ENCODE data around the gene CHRNB4. TPM values are rescaled to one million over a fixed set of nuclear protein-coding genes. Genes with fewer than 3 reads are reported as not detected.

The CHRNB4 gene
- total RNA-seq, 4 donors from 2014 or later: not detected

DNA sequence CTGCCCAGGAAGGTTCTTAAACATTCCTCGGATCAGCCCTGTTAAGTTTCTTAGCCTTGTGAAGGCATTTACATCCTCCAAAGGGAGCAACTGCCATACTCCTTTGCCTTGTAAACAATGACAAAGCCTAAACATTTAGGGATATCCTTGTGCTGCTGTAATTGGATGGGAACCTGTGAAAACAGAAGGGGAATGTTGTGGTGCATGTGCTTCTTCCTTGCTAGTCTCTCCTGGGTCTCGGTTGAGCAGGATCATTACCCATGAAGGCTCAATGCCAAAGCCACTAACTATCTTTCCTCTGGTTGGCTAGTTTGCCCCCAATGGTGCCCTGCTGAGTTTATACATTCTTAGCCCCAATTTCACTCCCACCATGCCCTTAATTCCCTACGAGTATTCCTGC is 37.5 kb downstream of the CHRNB4 start:
- ATAC-seq (ENCODE audit: low FRiP score) (no peak), DNase-seq (ENCODE audit: low spot score) (no peak)
- TF ChIP-seq, protein P1, sequence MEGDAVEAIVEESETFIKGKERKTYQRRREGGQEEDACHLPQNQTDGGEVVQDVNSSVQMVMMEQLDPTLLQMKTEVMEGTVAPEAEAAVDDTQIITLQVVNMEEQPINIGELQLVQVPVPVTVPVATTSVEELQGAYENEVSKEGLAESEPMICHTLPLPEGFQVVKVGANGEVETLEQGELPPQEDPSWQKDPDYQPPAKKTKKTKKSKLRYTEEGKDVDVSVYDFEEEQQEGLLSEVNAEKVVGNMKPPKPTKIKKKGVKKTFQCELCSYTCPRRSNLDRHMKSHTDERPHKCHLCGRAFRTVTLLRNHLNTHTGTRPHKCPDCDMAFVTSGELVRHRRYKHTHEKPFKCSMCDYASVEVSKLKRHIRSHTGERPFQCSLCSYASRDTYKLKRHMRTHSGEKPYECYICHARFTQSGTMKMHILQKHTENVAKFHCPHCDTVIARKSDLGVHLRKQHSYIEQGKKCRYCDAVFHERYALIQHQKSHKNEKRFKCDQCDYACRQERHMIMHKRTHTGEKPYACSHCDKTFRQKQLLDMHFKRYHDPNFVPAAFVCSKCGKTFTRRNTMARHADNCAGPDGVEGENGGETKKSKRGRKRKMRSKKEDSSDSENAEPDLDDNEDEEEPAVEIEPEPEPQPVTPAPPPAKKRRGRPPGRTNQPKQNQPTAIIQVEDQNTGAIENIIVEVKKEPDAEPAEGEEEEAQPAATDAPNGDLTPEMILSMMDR (IDR thresholded peaks at IDR 0.05): no peak

DNA sequence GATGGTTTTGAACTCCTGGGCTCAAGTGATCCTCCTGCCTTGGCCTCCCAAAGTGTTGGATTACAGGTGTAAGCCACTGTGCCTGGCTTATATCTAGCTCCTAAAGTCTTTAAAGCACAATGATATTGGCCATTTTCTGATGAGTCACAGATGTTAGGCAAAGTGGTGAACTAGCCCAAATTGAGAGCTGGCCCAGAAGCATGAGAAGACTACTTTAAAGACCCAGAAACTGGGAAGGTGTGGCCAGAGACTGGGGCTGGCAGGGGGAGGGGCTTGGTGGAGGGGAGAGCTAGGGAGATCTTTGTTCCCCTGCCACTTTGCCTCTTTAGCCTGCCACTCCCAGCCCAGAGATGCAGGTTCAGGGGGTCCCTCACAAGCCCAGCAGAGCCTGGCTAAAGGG is 41.8 kb downstream of the CHRNB4 start:
- TF ChIP-seq, protein P1 (IDR thresholded peaks at IDR 0.05): no peak
- no peak for DNase-seq (ENCODE audit: low spot score)
- no peak for ATAC-seq (ENCODE audit: low FRiP score)

- TF ChIP-seq, protein P1 (IDR thresholded peaks at IDR 0.05): no peak
- no peak for ATAC-seq (ENCODE audit: low FRiP score)
- DNase-seq (ENCODE audit: low spot score): no peak
Observed at GRCh38 chr15:78598348-78598747, 42.7 kb downstream of the CHRNB4 start.

DNA sequence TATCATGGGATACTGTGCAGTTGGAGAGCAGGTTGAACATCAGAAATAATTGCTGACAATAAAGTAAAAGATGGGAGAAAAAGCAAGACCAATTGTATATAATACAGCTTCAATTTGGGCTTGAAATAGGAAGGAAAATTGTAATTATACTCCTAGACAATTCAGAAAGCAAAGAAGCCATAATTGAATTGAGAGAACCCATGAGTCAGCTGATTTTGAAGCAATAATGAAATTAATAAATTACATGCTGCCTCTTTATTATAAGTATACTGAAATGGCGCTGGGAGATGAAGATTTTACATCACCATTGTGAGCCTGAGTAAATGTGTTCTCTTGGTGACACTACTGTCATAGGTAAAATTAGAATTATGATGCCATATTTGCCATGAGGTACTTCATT is 43.4 kb downstream of the CHRNB4 start:
- DNase-seq (ENCODE audit: low spot score) (no peak), ATAC-seq (ENCODE audit: low FRiP score) (no peak)
- TF ChIP-seq, protein P1 (IDR thresholded peaks at IDR 0.05): no peak

DNA sequence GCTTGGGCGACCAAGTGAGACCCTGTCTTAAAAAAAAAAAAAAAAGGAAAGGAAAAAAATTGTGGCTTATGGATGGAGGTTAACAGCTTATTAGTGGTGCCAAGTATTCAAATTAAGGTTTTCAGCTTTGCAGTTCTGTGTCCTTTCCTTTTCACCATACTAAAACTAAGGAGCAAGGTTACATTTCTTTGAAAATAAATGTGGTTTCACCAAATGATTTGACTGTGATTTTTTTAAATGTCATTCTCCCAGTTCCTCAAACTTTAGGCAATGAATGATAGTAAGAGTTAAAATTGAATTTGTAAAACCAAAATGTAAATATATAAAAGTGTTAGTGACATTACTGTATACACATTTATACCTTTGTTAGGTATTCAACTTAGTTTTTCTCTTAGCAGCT is 66.1 kb downstream of the CHRNB4 start:
- TF ChIP-seq, protein P1 (IDR thresholded peaks at IDR 0.05): no peak
- DNase-seq (ENCODE audit: low spot score) (no peak), ATAC-seq (ENCODE audit: low FRiP score) (no peak)

Small RNA genes lying within 50 kb of the gene (small RNA-seq; reads per million reads assigned to genes)
- gene AC067863.2: not detected

Other genes starting within 250 kb of the CHRNB4 start
- 10 to 100 TPM; 24.0 to 46.5 (median 33.2) TPM for gene IREB2, start 203.0 kb downstream of the CHRNB4 start, total RNA-seq
- gene HYKK, start 133.6 kb downstream of the CHRNB4 start, total RNA-seq: 1 to 10 TPM; 3.8 to 8.0 (median 4.8) TPM
- 100 to 1,000 TPM in 3 of 4 donors, 10 to 100 TPM in 1; 88.9 to 143 (median 129) TPM for gene PSMA4, start 100.8 kb downstream of the CHRNB4 start, total RNA-seq
- 1 to 10 TPM in 3 of 4 donors, under 1 TPM in 1; 0.63 to 3.1 (median 1.8) TPM for gene CHRNA5, start 75.7 kb downstream of the CHRNB4 start, total RNA-seq
- 1 to 10 TPM in 1 of 4 donors, under 1 TPM in 1, not detected in 2; 0.09 to 1.3 TPM for gene CHRNA3, start 20.2 kb downstream of the CHRNB4 start, total RNA-seq
- gene ADAMTS7, start 170.3 kb upstream of the CHRNB4 start, total RNA-seq: 1 to 10 TPM; 4.4 to 7.8 (median 6.3) TPM
- gene MORF4L1, start 231.7 kb upstream of the CHRNB4 start, total RNA-seq: 100 to 1,000 TPM; 302 to 390 (median 316) TPM

Measured in omental fat pad (tissue), 4 donors.